SK-N-SH treated with all-trans-retinoic acid at 6 μM for 48 hours (cell line): Measurements from ENCODE around the gene TFDP3.

Source experiments
- ATAC-seq: fragments of 200-7000 bp; cut with Tn5 transposase; 3 replicates; pipeline ENCODE4 v1.9.1; 2020; ENCODE audit warnings: mild to moderate bottlenecking, moderate library complexity
- ARNTL ChIP-seq: fragments of 450-650 bp; formaldehyde crosslinking; IDR thresholded peaks from 2 replicates; pipeline ENCODE4 v1.5.0; 2020; ENCODE audit warnings: low read depth, mild to moderate bottlenecking, moderate library complexity, borderline replicate concordance
- BACH2 ChIP-seq: fragments of 250-450 bp; sonication (Bioruptor Pico); IDR thresholded peaks from 2 replicates; pipeline ENCODE4 v1.9.0; 2021; ENCODE audit warnings: mild to moderate bottlenecking, borderline replicate concordance
- CREB5 ChIP-seq: fragments of 250-450 bp; sonication (Bioruptor Pico); IDR thresholded peaks from 2 replicates; pipeline ENCODE4 v1.5.1; 2020; ENCODE audit warnings: low read depth, mild to moderate bottlenecking, moderate library complexity
- ESRRG ChIP-seq: fragments of 250-450 bp; sonication (Bioruptor Pico); IDR thresholded peaks from 2 replicates; pipeline ENCODE4 v1.6.1; 2021; ENCODE audit warnings: mild to moderate bottlenecking
- GLIS3 ChIP-seq: fragments of 250-450 bp; sonication (Bioruptor Pico); IDR thresholded peaks from 2 replicates; pipeline ENCODE4 v1.5.0; 2020; ENCODE audit warnings: mild to moderate bottlenecking, moderate library complexity
- ISL1 ChIP-seq: fragments of 250-450 bp; sonication (Bioruptor Pico); IDR thresholded peaks from 2 replicates; pipeline ENCODE4 v2.1.2; 2022; ENCODE audit warnings: mild to moderate bottlenecking, moderate library complexity
- OSR1 ChIP-seq: fragments of 250-450 bp; sonication (Bioruptor Pico); IDR thresholded peaks from 2 replicates; pipeline ENCODE4 v1.8.0; 2022; ENCODE audit warnings: moderate library complexity, mild to moderate bottlenecking, inconsistent platforms
- PATZ1 ChIP-seq: fragments of 250-450 bp; sonication (Bioruptor Pico); IDR thresholded peaks from 2 replicates; pipeline ENCODE4 v1.8.0; 2020; ENCODE audit warnings: mild to moderate bottlenecking, moderate library complexity, borderline replicate concordance
- POU6F1 ChIP-seq: fragments of 250-450 bp; sonication (Bioruptor Pico); IDR thresholded peaks from 2 replicates; pipeline ENCODE4 v1.8.0; 2021; ENCODE audit warnings: low read depth, mild to moderate bottlenecking, moderate library complexity, borderline replicate concordance
- RARB ChIP-seq: fragments of 250-450 bp; sonication (Bioruptor Pico); IDR thresholded peaks from 2 replicates; pipeline ENCODE4 v1.8.0; 2021; ENCODE audit warnings: mild to moderate bottlenecking, moderate library complexity
- SNAI2 ChIP-seq: fragments of 250-450 bp; sonication (Bioruptor Pico); IDR thresholded peaks from 2 replicates; pipeline ENCODE4 v1.5.0; 2020; ENCODE audit warnings: mild to moderate bottlenecking, moderate library complexity
- TOX ChIP-seq: fragments of 250-450 bp; sonication (Bioruptor Pico); IDR thresholded peaks from 2 replicates; pipeline ENCODE4 v1.8.0; 2021; ENCODE audit warnings: mild to moderate bottlenecking, moderate library complexity, borderline replicate concordance
- TSHZ2 ChIP-seq: fragments of 250-450 bp; sonication (Bioruptor Pico); IDR thresholded peaks from 2 replicates; pipeline ENCODE4 v1.5.0; 2020; ENCODE audit warnings: mild to moderate bottlenecking, moderate library complexity
- ZFP3 ChIP-seq: fragments of 250-450 bp; sonication (Bioruptor Pico); IDR thresholded peaks from 2 replicates; pipeline ENCODE4 v1.5.0; 2020; ENCODE audit warnings: mild to moderate bottlenecking, moderate library complexity
- ZFP30 ChIP-seq: fragments of 450-650 bp; formaldehyde crosslinking; IDR thresholded peaks from 2 replicates; pipeline ENCODE4 v1.5.0; 2022; ENCODE audit warnings: mild to moderate bottlenecking, moderate library complexity
- ZNF565 ChIP-seq: fragments of 450-650 bp; formaldehyde crosslinking; conservative IDR thresholded peaks from 2 replicates; pipeline ENCODE4 v1.5.0; 2020; ENCODE audit warnings: low read depth, mild to moderate bottlenecking, moderate library complexity
- ZNF70 ChIP-seq: fragments of 450-650 bp; formaldehyde crosslinking; IDR thresholded peaks from 2 replicates; pipeline ENCODE4 v1.5.0; 2020; ENCODE audit warnings: mild to moderate bottlenecking, moderate library complexity
- ZNF8 ChIP-seq: fragments of 450-650 bp; formaldehyde crosslinking; IDR thresholded peaks from 2 replicates; pipeline ENCODE4 v1.5.0; 2020; ENCODE audit warnings: mild to moderate bottlenecking, moderate library complexity
- TF ChIP-seq, protein P1 (sequence below): fragments of 250-450 bp; sonication (Bioruptor Pico); IDR thresholded peaks from 2 replicates; pipeline ENCODE4 v1.5.1; 2021; ENCODE audit warnings: mild to moderate bottlenecking, moderate library complexity

The TFDP3 gene

GRCh38 chrX:133189195-133189594 lies 29.0 kb downstream of the TFDP3 start:
- no peak for ATAC-seq
- TF ChIP-seq BACH2 (CRISPR knock-in tag) (no peak), SNAI2 (CRISPR knock-in tag) (no peak), TOX (CRISPR knock-in tag) (no peak), ZNF70 (CRISPR knock-in tag) (no peak), ISL1 (CRISPR knock-in tag) (no peak), POU6F1 (CRISPR knock-in tag) (no peak), ARNTL (no peak), GLIS3 (no peak)
- TF ChIP-seq, protein P1, sequence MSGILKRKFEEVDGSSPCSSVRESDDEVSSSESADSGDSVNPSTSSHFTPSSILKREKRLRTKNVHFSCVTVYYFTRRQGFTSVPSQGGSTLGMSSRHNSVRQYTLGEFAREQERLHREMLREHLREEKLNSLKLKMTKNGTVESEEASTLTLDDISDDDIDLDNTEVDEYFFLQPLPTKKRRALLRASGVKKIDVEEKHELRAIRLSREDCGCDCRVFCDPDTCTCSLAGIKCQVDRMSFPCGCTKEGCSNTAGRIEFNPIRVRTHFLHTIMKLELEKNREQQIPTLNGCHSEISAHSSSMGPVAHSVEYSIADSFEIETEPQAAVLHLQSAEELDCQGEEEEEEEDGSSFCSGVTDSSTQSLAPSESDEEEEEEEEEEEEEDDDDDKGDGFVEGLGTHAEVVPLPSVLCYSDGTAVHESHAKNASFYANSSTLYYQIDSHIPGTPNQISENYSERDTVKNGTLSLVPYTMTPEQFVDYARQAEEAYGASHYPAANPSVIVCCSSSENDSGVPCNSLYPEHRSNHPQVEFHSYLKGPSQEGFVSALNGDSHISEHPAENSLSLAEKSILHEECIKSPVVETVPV (CRISPR knock-in tag), result no peak

DNA sequence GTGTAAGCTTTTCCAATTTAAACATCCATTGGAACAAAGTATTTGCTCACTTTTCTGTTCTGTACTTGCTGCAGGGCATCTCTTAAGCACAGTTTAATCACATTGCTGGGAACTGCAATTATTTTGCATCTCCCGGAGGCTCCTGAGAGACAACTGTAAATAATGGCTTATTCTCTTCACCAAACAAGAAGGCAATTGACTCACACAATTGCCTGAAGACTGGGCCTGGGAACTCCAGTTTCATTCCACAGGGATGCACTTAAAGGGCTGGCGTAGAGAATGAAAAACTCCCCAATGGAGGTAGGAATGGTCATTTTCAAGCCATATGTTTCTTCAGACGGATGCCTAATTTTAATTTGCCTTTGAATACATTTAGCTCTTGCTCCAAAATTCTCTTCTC lies 29.5 kb downstream of the TFDP3 start:
- TF ChIP-seq, protein P1 (CRISPR knock-in tag), result no peak
- TF ChIP-seq TOX (CRISPR knock-in tag) (no peak), ZNF70 (CRISPR knock-in tag) (no peak), RARB (CRISPR knock-in tag) (no peak), CREB5 (no peak), ZNF565 (CRISPR knock-in tag) (no peak), TSHZ2 (no peak), ARNTL (no peak), SNAI2 (CRISPR knock-in tag) (no peak), OSR1 (CRISPR knock-in tag) (no peak), PATZ1 (no peak), ZNF8 (CRISPR knock-in tag) (no peak), ZFP3 (CRISPR knock-in tag) (no peak)

GRCh38 chrX:133185938-133186337 lies 32.2 kb downstream of the TFDP3 start:
- TF ChIP-seq ISL1 (CRISPR knock-in tag) (no peak), ZFP30 (CRISPR knock-in tag) (no peak), PATZ1 (no peak), POU6F1 (CRISPR knock-in tag) (no peak), GLIS3 (no peak), ESRRG (CRISPR knock-in tag) (no peak), ZNF8 (CRISPR knock-in tag) (no peak), CREB5 (no peak), ZNF565 (CRISPR knock-in tag) (no peak)
- no peak for ATAC-seq

More for the DNA sequence above, 29.5 kb downstream of the TFDP3 start:
- ATAC-seq, result no peak
